IMR-90 (cell line): ENCODE data around the gene NFKB1. TPM values are rescaled to one million over a fixed set of nuclear protein-coding genes. Genes with fewer than 3 reads are reported as not detected.

Experiments used
- ATAC-seq: fragments of 200-7000 bp; cut with Tn5 transposase; 2 replicates; pipeline ENCODE4 v1.9.1; 2020; ENCODE audit warnings: low read depth, mild to moderate bottlenecking, moderate library complexity
- BruUV-seq: library from RNA; stranded (reverse); fragments of 400-500 nt; replicated peaks from 2 replicates; lab custom pipeline; 2021; lab: Mats Ljungman, UMichigan
- CTCF ChIA-PET: fragments of 300-600 bp; formaldehyde crosslinking; extraction: SDS; loops from one replicate; lab custom pipeline; 2021; ENCODE audit warnings: antibody characterized with exemption; lab: Yijun Ruan, JAX
- POLR2A ChIA-PET: fragments of 300-600 bp; sonication (Branson Sonifier 250); formaldehyde crosslinking; loops from one replicate; lab custom pipeline; 2022; ENCODE audit warnings: antibody characterized with exemption; ENCODE audit not compliant: unreplicated experiment; lab: Charles Lee
- DNase-seq: peaks from one replicate; pipeline ENCODE4 v3.0.0; 2013
- H2AFZ ChIP-seq: replicated peaks from 2 replicates; pipeline ENCODE3; 2013; ENCODE audit warnings: low read length, mild to moderate bottlenecking; ENCODE audit not compliant: poor library complexity
- H2AK5ac ChIP-seq: 2 replicates; pipeline ENCODE4 v1.6.1; 2013; ENCODE audit warnings: low read depth, low read length, inconsistent platforms
- H2AK9ac ChIP-seq: replicated peaks from 2 replicates; pipeline ENCODE3; 2013; ENCODE audit warnings: mild to moderate bottlenecking, low read depth, low read length, moderate library complexity; ENCODE audit not compliant: poor library complexity
- H2BK120ac ChIP-seq: 2 replicates; pipeline ENCODE4 v1.6.1; 2013; ENCODE audit warnings: low read depth, low read length, inconsistent platforms
- H2BK15ac ChIP-seq: 3 replicates; pipeline ENCODE4 v1.6.1; 2013; ENCODE audit warnings: low read depth, low read length, inconsistent platforms
- H2BK20ac ChIP-seq: 2 replicates; pipeline ENCODE4 v1.6.1; 2013; ENCODE audit warnings: low read depth, mild to moderate bottlenecking, inconsistent platforms, low read length, moderate library complexity
- H2BK5ac ChIP-seq: 2 replicates; pipeline ENCODE4 v1.6.1; 2013; ENCODE audit warnings: mild to moderate bottlenecking, low read depth, low read length, inconsistent platforms; ENCODE audit not compliant: poor library complexity, severe bottlenecking
- H3K14ac ChIP-seq: replicated peaks from 2 replicates; pipeline ENCODE4 v1.6.1; 2013; ENCODE audit warnings: low read depth, low read length, inconsistent platforms
- H3K18ac ChIP-seq: 2 replicates; pipeline ENCODE4 v1.6.1; 2013; ENCODE audit warnings: low read depth, low read length, control low read depth
- H3K23ac ChIP-seq: 2 replicates; pipeline ENCODE4 v1.6.1; 2013; ENCODE audit warnings: low read depth, low read length, inconsistent platforms
- H3K27ac ChIP-seq: 2 replicates; pipeline ENCODE4 v1.5.1; 2013; ENCODE audit warnings: mild to moderate bottlenecking, control low read depth, low read length; ENCODE audit not compliant: insufficient read depth
- H3K27me3 ChIP-seq: 2 replicates; pipeline ENCODE4 v1.6.1; 2013; ENCODE audit warnings: low read length; ENCODE audit not compliant: control insufficient read depth, insufficient read depth
- H3K36me3 ChIP-seq: 2 replicates; pipeline ENCODE4 v1.6.1; 2013; ENCODE audit warnings: low read length, mixed read lengths; ENCODE audit not compliant: control insufficient read depth, insufficient read depth
- H3K4ac ChIP-seq: 2 replicates; pipeline ENCODE4 v1.6.1; 2013; ENCODE audit warnings: low read depth, low read length, inconsistent platforms
- H3K4me1 ChIP-seq: 2 replicates; pipeline ENCODE4 v1.6.1; 2013; ENCODE audit warnings: low read length, mixed read lengths; ENCODE audit not compliant: control insufficient read depth, insufficient read depth
- H3K4me2 ChIP-seq: 2 replicates; pipeline ENCODE4 v1.6.1; 2013; ENCODE audit warnings: low read depth, mild to moderate bottlenecking, control low read depth, low read length, moderate library complexity
- H3K4me3 ChIP-seq: 2 replicates; pipeline ENCODE4 v1.5.1; 2013; ENCODE audit warnings: low read depth, mild to moderate bottlenecking, control low read depth, low read length, moderate library complexity; ENCODE audit not compliant: insufficient read depth
- H3K56ac ChIP-seq: 2 replicates; pipeline ENCODE4 v1.6.1; 2013; ENCODE audit warnings: low read length, inconsistent platforms; ENCODE audit not compliant: insufficient read depth; ENCODE audit errors: extremely low read depth
- H3K79me1 ChIP-seq, 2 experiments: 2 replicates each; pipeline ENCODE4 v1.6.1; 2013; ENCODE audit warnings: low read length in 2 of 2, inconsistent platforms in 1 of 2, low read depth in 1 of 2
- H3K9ac ChIP-seq: 2 replicates; pipeline ENCODE4 v1.6.1; 2013; ENCODE audit warnings: low read depth, low read length, control low read depth
- H3K9me1 ChIP-seq: 2 replicates; pipeline ENCODE4 v1.6.1; 2013; ENCODE audit warnings: low read length, inconsistent platforms; ENCODE audit not compliant: insufficient read depth
- H3K9me3 ChIP-seq: 2 replicates; pipeline ENCODE4 v1.6.1; 2013; ENCODE audit warnings: low read length; ENCODE audit not compliant: control insufficient read depth, insufficient read depth
- H4K20me1 ChIP-seq: 2 replicates; pipeline ENCODE4 v1.6.1; 2013; ENCODE audit warnings: low read length, inconsistent platforms; ENCODE audit not compliant: insufficient read depth
- H4K5ac ChIP-seq: 2 replicates; pipeline ENCODE4 v1.6.1; 2013; ENCODE audit warnings: mild to moderate bottlenecking, low read depth, low read length, control low read depth
- H4K8ac ChIP-seq, 2 experiments: 2 replicates each; pipeline ENCODE4 v1.6.1; 2013; ENCODE audit warnings: low read depth in 2 of 2, low read length in 2 of 2, control low read depth in 1 of 2, inconsistent platforms in 1 of 2
- H4K91ac ChIP-seq: 2 replicates; pipeline ENCODE4 v1.6.1; 2013; ENCODE audit warnings: low read depth, low read length, inconsistent platforms; ENCODE audit not compliant: insufficient read depth
- CEBPB ChIP-seq: IDR thresholded peaks from 2 replicates; pipeline ENCODE4 v1.6.1; 2012; ENCODE audit warnings: low read depth, low read length, improper control_type of control experiment
- CHD1 ChIP-seq: IDR thresholded peaks from 2 replicates; pipeline ENCODE4 v1.6.1; 2012; ENCODE audit warnings: low read depth, low read length, improper control_type of control experiment
- ELK1 ChIP-seq: fragments of 150-350 bp; IDR thresholded peaks from 2 replicates; pipeline ENCODE4 v1.6.1; 2016; ENCODE audit warnings: low read depth, mild to moderate bottlenecking, low read length, moderate library complexity, borderline replicate concordance
- POLR2A ChIP-seq: IDR thresholded peaks from 2 replicates; pipeline ENCODE4 v1.6.1; 2012; ENCODE audit warnings: mild to moderate bottlenecking, low read depth, low read length
- WGBS, 2 experiments: methylation state at CpG; one replicate each; pipeline versions ENCODE4 v1.1.5 to v1.1.7; 2013; ENCODE audit warnings: missing lambda C conversion rate in 2 of 2; ENCODE audit not compliant: insufficient read length in 1 of 2; ENCODE audit errors: extremely low coverage in 2 of 2; 5-methylcytosine and 5-hydroxymethylcytosine counted together
- dilution Hi-C: fragments of 300-500 bp; cut with HindIII; formaldehyde crosslinking; loops from one replicate; pipeline ENCODE4 v1.14.3; 2018; ENCODE audit warnings: low sequenced_read_pairs; ENCODE audit not compliant: unreplicated experiment
- in situ Hi-C: fragments of 300-500 bp; cut with MboI; formaldehyde crosslinking; loops from 3 replicates; pipeline ENCODE4 v1.14.3; 2019; ENCODE audit warnings: low sequenced_read_pairs, inconsistent platforms, mixed read lengths
- intact Hi-C: fragments of 100-400 bp; cut with micrococcal nuclease; formaldehyde crosslinking; loops from 2 replicates; pipeline ENCODE4 v1.10.0; 2022
- polyA plus RNA-seq, 3 experiments: library from polyadenylated mRNA; depleted of rRNA; stranded (reverse); fragments of >200 nt; gene quantifications; 2 replicates each; pipeline ENCODE4 v1.2.3, GENCODE V29; 2012; ENCODE audit warnings: low replicate concordance in 1 of 3
- total RNA-seq: library from RNA; depleted of rRNA; stranded (reverse); fragments of >200 nt; gene quantifications from 2 replicates; pipeline ENCODE4 v1.2.3, GENCODE V29; 2012

NFKB1 gene
- total and polyA plus RNA-seq, 2 of the 4 experiments (the other 2 are of a cell fraction) = 19.8 to 24.6 TPM

DNA sequence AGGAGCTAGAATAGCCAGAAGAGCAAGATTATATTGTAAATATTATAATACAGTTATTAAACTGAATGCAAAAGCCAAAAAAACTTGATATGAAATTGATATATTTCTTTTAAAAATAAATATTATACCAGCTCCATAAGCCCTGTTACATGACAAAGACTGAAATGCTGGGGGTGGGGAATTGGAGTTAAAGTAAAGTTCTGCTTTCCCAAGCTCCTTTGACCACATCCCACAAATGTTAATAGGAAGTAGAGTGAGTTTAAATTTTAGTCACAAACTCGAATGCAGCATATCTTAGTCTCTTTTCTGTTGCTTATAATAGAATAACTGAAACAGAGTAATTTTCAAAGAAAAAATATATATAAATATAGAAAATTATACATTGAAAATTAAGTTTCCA is 46.9 kb upstream of the NFKB1 start:
- no peak overlapping the region for H3K14ac ChIP-seq
- H2BK20ac ChIP-seq = no peak overlapping the region
- no peak overlapping the region for H3K4ac ChIP-seq
- no peak overlapping the region for H3K4me3 ChIP-seq
- H3K56ac ChIP-seq = no peak overlapping the region
- H3K36me3 ChIP-seq = no peaks in the 10 kb centered on the region
- H3K27me3 ChIP-seq = peaks cover 7% of the 10 kb centered on the region; the same call in 1 of the 2 replicates
- H2BK120ac ChIP-seq = no peak overlapping the region
- H3K4me1 ChIP-seq = no peaks in the 10 kb centered on the region
- no peak overlapping the region for H4K5ac ChIP-seq
- no peak overlapping the region for H3K4me2 ChIP-seq
- no peak overlapping the region for H2BK15ac ChIP-seq
- WGBS, 2 experiments = no CpG with 5 or more reads among the region's 1 CpG
- CTCF ChIA-PET = no interaction called here
- no peak overlapping the region for H2AFZ ChIP-seq
- TF ChIP-seq POLR2A (no peak), ELK1 (no peak), CEBPB (no peak), CHD1 (no peak)
- BruUV-seq = no TSS peak
- H2BK5ac ChIP-seq = no peak overlapping the region
- no peak overlapping the region for H4K91ac ChIP-seq
- H4K8ac ChIP-seq = no peak overlapping the region
- dilution Hi-C loops = no loop called here
- no peaks in the 10 kb centered on the region for H3K9me3 ChIP-seq
- H3K27ac ChIP-seq = no peak overlapping the region
- H2AK5ac ChIP-seq = no peak overlapping the region
- no peak overlapping the region for H2AK9ac ChIP-seq
- POLR2A ChIA-PET = no interaction called here
- ATAC-seq = no peak
- H4K20me1 ChIP-seq = no peaks in the 10 kb centered on the region
- H3K9me1 ChIP-seq = no peaks in the 10 kb centered on the region
- in situ Hi-C loops = no loop called here
- H3K23ac ChIP-seq = no peak overlapping the region
- no peak overlapping the region for H3K18ac ChIP-seq
- no peak overlapping the region for H3K9ac ChIP-seq
- DNase-seq = no peak
- H3K79me1 ChIP-seq = no peaks in the 10 kb centered on the region
- intact Hi-C loops = loop anchor here (5.0 kb wide), 2 partner anchors 48 to 113 kb away; partner anchors contain the start of gene NFKB1
